Measurements from ENCODE around the gene AMN.

- TF ChIP-seq CTCF (IDR thresholded peaks at IDR 0.05) (no peak), POLR2A (IDR thresholded peaks at IDR 0.05) (no peak)
Measured at GRCh38 chr14:102898298-102898697, 24.2 kb upstream of the AMN start.
